GM19397 (cell line): Measurements from ENCODE around the gene MLLT3.

Source experiments
- ATAC-seq: cut with Tn5 transposase; IDR thresholded peaks from one replicate; pipeline ENCODE4 v1.9.1; 2021; ENCODE audit warnings: mild to moderate bottlenecking, moderate library complexity; ENCODE audit not compliant: unreplicated experiment

MLLT3 gene

GRCh38 chr9:20561531-20561930, 60.8 kb downstream of the MLLT3 start:
- ATAC-seq, result no peak

GRCh38 chr9:20559231-20559890, 62.9 kb downstream of the MLLT3 start:
- ATAC-seq, result no peak

GRCh38 chr9:20558566-20559016, 63.7 kb downstream of the MLLT3 start:
- no peak for ATAC-seq

GRCh38 chr9:20557890-20558565, 64.3 kb downstream of the MLLT3 start:
- no peak for ATAC-seq

- ATAC-seq, result no peak
Observed at GRCh38 chr9:20557285-20557684, 65.0 kb downstream of the MLLT3 start.

- ATAC-seq, result no peak
Observed at GRCh38 chr9:20553558-20554149, 68.6 kb downstream of the MLLT3 start.

GRCh38 chr9:20552874-20553557, 69.3 kb downstream of the MLLT3 start:
- ATAC-seq, result no peak

GRCh38 chr9:20551835-20552234, 70.5 kb downstream of the MLLT3 start:
- ATAC-seq, result peak; percentile 60

GRCh38 chr9:20551236-20551635, 71.1 kb downstream of the MLLT3 start:
- ATAC-seq, result no peak

- ATAC-seq, result no peak
Observed at GRCh38 chr9:20550326-20550725, 72.0 kb downstream of the MLLT3 start.

GRCh38 chr9:20549053-20549452, 73.2 kb downstream of the MLLT3 start:
- ATAC-seq, result no peak

GRCh38 chr9:20545023-20545622, 77.2 kb downstream of the MLLT3 start:
- ATAC-seq, result no peak

GRCh38 chr9:20540169-20540863, 82.0 kb downstream of the MLLT3 start:
- no peak for ATAC-seq

GRCh38 chr9:20538956-20539355, 83.3 kb downstream of the MLLT3 start:
- ATAC-seq, result no peak

GRCh38 chr9:20538092-20538491, 84.2 kb downstream of the MLLT3 start:
- ATAC-seq, result no peak

GRCh38 chr9:20537294-20537693, 85.0 kb downstream of the MLLT3 start:
- ATAC-seq, result no peak

- ATAC-seq, result no peak
Observed at GRCh38 chr9:20532584-20532983, 89.7 kb downstream of the MLLT3 start.

- no peak for ATAC-seq
Observed at GRCh38 chr9:20529837-20530236, 92.5 kb downstream of the MLLT3 start.

GRCh38 chr9:20528253-20528652, 94.0 kb downstream of the MLLT3 start:
- ATAC-seq, result no peak

GRCh38 chr9:20526500-20527319, 95.6 kb downstream of the MLLT3 start:
- peak; percentile 79 for ATAC-seq
